ENCODE results near the gene PROM1.

DNA sequence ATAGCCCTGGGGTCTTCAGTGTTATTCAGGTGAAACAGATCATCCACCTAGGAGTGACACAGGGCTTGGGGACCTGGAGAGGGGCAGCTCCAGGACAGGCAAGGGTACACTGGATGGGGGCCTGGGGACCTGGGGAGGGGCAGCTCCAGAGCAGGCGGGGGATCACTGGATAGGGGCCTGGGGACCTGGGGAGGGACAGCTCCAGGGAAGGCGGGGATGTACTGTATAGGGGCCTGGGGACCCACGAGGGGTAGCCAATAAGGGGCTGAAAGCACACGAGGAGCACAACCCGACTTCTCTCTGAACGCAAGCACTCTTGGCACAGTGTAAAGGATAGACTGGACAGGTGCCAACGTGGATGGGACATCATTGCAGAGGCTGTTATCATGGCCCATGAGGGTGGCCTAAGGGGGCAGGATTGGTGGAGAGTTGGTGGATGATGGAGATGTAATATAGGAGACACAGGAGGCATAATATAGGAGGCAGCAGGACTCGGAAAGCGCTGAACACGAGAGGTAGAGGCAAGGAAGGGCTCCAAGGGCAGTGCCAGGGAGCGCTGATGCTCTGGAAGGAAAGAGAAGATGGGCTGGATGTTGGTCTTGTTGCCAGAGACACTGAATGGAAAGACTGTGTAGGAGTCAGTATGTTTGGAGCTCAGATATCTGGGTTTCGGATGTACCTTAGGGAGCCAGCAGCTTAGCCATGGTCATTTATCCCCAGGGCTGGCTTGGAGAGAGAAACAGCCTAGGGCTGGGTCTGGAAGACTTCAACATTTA is 82.9 kb downstream of the PROM1 start:
- TF ChIP-seq, protein P1, sequence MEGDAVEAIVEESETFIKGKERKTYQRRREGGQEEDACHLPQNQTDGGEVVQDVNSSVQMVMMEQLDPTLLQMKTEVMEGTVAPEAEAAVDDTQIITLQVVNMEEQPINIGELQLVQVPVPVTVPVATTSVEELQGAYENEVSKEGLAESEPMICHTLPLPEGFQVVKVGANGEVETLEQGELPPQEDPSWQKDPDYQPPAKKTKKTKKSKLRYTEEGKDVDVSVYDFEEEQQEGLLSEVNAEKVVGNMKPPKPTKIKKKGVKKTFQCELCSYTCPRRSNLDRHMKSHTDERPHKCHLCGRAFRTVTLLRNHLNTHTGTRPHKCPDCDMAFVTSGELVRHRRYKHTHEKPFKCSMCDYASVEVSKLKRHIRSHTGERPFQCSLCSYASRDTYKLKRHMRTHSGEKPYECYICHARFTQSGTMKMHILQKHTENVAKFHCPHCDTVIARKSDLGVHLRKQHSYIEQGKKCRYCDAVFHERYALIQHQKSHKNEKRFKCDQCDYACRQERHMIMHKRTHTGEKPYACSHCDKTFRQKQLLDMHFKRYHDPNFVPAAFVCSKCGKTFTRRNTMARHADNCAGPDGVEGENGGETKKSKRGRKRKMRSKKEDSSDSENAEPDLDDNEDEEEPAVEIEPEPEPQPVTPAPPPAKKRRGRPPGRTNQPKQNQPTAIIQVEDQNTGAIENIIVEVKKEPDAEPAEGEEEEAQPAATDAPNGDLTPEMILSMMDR (tag by site-specific recombination; IDR thresholded peaks at IDR 0.05): no peak
- TF ChIP-seq SP2 (tag by site-specific recombination; IDR thresholded peaks at IDR 0.05) (no peak), ZNF416 (tag by site-specific recombination; IDR thresholded peaks at IDR 0.05) (no peak), ZNF223 (tag by site-specific recombination; IDR thresholded peaks at IDR 0.05) (no peak), IKZF3 (tag by site-specific recombination; IDR thresholded peaks at IDR 0.05) (no peak), MZF1 (tag by site-specific recombination; IDR thresholded peaks at IDR 0.05; ENCODE audit: borderline replicate concordance) (no peak)
- TF ChIP-seq, protein P2, sequence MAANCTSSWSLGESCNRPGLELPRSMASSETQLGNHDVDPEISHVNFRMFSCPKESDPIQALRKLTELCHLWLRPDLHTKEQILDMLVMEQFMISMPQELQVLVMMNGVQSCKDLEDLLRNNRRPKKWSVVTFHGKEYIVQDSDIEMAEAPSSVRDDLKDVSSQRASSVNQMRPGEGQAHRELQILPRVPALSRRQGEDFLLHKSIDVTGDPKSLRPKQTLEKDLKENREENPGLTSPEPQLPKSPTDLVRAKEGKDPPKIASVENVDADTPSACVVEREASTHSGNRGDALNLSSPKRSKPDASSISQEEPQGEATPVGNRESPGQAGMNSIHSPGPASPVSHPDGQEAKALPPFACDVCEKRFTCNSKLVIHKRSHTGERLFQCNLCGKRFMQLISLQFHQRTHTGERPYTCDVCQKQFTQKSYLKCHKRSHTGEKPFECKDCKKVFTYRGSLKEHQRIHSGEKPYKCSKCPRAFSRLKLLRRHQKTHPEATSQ (tag by site-specific recombination; IDR thresholded peaks at IDR 0.05): no peak
- TF ChIP-seq, protein P3, sequence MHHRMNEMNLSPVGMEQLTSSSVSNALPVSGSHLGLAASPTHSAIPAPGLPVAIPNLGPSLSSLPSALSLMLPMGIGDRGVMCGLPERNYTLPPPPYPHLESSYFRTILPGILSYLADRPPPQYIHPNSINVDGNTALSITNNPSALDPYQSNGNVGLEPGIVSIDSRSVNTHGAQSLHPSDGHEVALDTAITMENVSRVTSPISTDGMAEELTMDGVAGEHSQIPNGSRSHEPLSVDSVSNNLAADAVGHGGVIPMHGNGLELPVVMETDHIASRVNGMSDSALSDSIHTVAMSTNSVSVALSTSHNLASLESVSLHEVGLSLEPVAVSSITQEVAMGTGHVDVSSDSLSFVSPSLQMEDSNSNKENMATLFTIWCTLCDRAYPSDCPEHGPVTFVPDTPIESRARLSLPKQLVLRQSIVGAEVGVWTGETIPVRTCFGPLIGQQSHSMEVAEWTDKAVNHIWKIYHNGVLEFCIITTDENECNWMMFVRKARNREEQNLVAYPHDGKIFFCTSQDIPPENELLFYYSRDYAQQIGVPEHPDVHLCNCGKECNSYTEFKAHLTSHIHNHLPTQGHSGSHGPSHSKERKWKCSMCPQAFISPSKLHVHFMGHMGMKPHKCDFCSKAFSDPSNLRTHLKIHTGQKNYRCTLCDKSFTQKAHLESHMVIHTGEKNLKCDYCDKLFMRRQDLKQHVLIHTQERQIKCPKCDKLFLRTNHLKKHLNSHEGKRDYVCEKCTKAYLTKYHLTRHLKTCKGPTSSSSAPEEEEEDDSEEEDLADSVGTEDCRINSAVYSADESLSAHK (tag by site-specific recombination; IDR thresholded peaks at IDR 0.05): no peak
- TF ChIP-seq, protein P4, sequence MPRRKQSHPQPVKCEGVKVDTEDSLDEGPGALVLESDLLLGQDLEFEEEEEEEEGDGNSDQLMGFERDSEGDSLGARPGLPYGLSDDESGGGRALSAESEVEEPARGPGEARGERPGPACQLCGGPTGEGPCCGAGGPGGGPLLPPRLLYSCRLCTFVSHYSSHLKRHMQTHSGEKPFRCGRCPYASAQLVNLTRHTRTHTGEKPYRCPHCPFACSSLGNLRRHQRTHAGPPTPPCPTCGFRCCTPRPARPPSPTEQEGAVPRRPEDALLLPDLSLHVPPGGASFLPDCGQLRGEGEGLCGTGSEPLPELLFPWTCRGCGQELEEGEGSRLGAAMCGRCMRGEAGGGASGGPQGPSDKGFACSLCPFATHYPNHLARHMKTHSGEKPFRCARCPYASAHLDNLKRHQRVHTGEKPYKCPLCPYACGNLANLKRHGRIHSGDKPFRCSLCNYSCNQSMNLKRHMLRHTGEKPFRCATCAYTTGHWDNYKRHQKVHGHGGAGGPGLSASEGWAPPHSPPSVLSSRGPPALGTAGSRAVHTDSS (tag by site-specific recombination; IDR thresholded peaks at IDR 0.05): no peak
